ENCODE results near the gene SLC25A14.

GRCh38 chrX:130416785-130417184, 77.1 kb downstream of the SLC25A14 start:
- TF ChIP-seq CTCF (conservative IDR thresholded peaks at IDR 0.05; ENCODE audit: low read depth, low read length) (no peak), EZH2 (IDR thresholded peaks at IDR 0.05; ENCODE audit: low read length, unreplicated experiment) (no peak), EZH2phosphoT487 (IDR thresholded peaks at IDR 0.05; ENCODE audit: borderline replicate concordance, low read length) (no peak)

All from PC-3 (cell line).